GM06990 (cell line): Measurements from ENCODE around the gene PSME2.

Experiments used
- DNase-seq: peaks from one replicate; pipeline ENCODE4 v3.0.0-alpha.2; 2011; ENCODE audit not compliant: insufficient read length; ENCODE audit errors: extremely low read depth
- H3K27me3 ChIP-seq: replicated peaks from 2 replicates; pipeline ENCODE4 v1.6.0; 2011; ENCODE audit warnings: low read length; ENCODE audit not compliant: control insufficient read depth, insufficient read depth
- H3K36me3 ChIP-seq: 2 replicates; pipeline ENCODE4 v1.5.1; 2011; ENCODE audit warnings: low read length; ENCODE audit not compliant: control insufficient read depth, insufficient read depth
- H3K4me3 ChIP-seq: replicated peaks from 2 replicates; pipeline ENCODE4 v1.5.1; 2011; ENCODE audit warnings: low read depth, mild to moderate bottlenecking, control low read depth, low read length
- CTCF ChIP-seq: IDR thresholded peaks from 2 replicates; pipeline ENCODE4 v1.5.1; 2011; ENCODE audit warnings: low read length, control low read depth, mild to moderate bottlenecking, inconsistent platforms; ENCODE audit not compliant: insufficient read depth, poor library complexity, severe bottlenecking

The PSME2 gene

GRCh38 chr14:24160850-24161804, 14.7 kb upstream of the PSME2 start, which contains the start of gene IRF9:
TSS of gene IRF9 (plus strand) at chr14:24161265. CDS start at chr14:24162145, 880 bp downstream.
- Histone ChIP-seq H3K36me3 (peaks cover 56% of the 10 kb centered on the region), H3K27me3 (no peaks in the 10 kb centered on the region), H3K4me3 (peak within 1 kb of the TSS; percentile 96)
- TF ChIP-seq CTCF: peak; percentile 88
- peak; percentile 90 for DNase-seq

- no peak for DNase-seq
- H3K36me3 ChIP-seq: peaks cover 53% of the 10 kb centered on the region
- no peak overlapping the region for H3K4me3 ChIP-seq
- H3K27me3 ChIP-seq: no peaks in the 10 kb centered on the region
- no peak for TF ChIP-seq CTCF
Measured at GRCh38 chr14:24160499-24160849, 14.1 kb upstream of the PSME2 start.

- no peak for DNase-seq
- Histone ChIP-seq H3K36me3 (peaks cover 53% of the 10 kb centered on the region), H3K4me3 (no peak overlapping the region), H3K27me3 (no peaks in the 10 kb centered on the region)
- no peak for TF ChIP-seq CTCF
Measured at GRCh38 chr14:24159777-24160498, 13.5 kb upstream of the PSME2 start.

- TF ChIP-seq CTCF: no peak
- no peak for DNase-seq
- peaks cover 35% of the 10 kb centered on the region for H3K36me3 ChIP-seq
- no peak overlapping the region for H3K4me3 ChIP-seq
- H3K27me3 ChIP-seq: no peaks in the 10 kb centered on the region
Measured at GRCh38 chr14:24157331-24157730, 10.9 kb upstream of the PSME2 start.

GRCh38 chr14:24156840-24157239, 10.4 kb upstream of the PSME2 start:
- H3K36me3 ChIP-seq: peaks cover 37% of the 10 kb centered on the region
- H3K27me3 ChIP-seq: no peaks in the 10 kb centered on the region
- H3K4me3 ChIP-seq: no peak overlapping the region
- no peak for TF ChIP-seq CTCF
- no peak for DNase-seq
